HG03442 (cell line): ENCODE data around the gene REM1.
"Not testable (repeated sequence)": the region's sequence is repeated elsewhere in the genome, so short reads cannot be mapped to it uniquely, and the experiment has no call there.

Source experiments
- ATAC-seq: cut with Tn5 transposase; IDR thresholded peaks from one replicate; pipeline ENCODE4 v1.9.1; 2021; ENCODE audit warnings: mild to moderate bottlenecking, moderate library complexity; ENCODE audit not compliant: unreplicated experiment

Gene REM1

DNA sequence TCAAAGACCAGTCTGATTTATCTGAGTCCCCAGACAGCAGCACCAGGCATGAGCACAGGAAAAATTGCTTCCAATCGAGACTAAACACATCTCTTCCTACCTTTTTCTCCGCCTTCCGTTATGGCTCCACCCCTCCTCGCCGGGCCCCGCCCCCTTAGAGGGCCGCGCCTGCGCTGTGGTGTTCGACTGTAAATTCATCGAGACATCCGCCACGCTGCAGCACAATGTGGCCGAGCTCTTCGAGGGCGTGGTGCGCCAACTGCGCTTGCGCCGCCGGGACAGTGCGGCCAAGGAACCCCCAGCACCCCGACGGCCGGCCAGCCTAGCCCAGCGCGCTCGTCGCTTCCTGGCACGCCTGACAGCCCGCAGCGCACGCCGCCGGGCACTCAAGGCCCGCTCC, 8.9 kb downstream of the REM1 start:
- no peak for ATAC-seq

GRCh38 chr20:31485450-31486339, 10.6 kb downstream of the REM1 start:
- ATAC-seq = no peak

DNA sequence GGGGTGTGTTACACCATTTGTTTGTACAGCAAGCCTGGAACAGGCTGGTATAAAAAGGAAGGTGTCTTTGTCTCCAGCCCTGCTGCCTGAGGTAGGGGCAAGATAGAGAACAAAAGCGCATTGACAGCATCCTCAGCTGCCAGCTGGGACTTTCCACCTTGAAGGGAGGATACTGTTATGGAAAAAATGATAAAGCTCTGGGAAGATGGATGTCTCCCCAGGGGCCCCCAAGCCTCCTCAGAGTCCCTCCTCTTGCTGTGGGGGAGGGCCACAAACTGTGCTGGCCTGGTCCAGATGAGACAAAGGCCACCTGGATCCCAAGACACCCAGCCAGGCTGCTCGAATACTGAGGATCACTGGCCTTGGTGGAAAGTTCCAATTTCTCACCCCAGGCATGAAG, 13.0 kb downstream of the REM1 start:
- no peak for ATAC-seq

- no peak for ATAC-seq
Observed at GRCh38 chr20:31489152-31489551, 14.1 kb downstream of the REM1 start.

DNA sequence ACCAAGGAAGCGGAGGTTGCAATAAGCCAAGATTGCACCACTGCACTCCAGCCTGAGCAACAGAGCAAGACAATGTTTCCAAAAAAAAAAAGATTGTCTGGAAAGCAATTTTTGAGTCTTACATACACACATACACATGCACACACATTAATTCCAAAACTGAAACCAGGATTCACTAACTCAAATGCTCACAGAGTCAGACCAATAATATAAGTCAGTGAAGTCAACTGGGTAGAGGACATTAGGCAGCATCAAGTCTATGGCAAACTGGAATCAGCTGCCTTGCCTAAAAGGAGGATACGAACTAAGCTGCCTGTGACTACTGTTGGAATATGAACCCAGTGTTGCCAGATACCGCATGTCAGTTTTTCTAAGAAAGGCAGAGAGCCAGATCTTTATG, 15.7 kb downstream of the REM1 start:
- ATAC-seq = no peak

- ATAC-seq = no peak
Observed at GRCh38 chr20:31494131-31494530, 19.0 kb downstream of the REM1 start.

DNA sequence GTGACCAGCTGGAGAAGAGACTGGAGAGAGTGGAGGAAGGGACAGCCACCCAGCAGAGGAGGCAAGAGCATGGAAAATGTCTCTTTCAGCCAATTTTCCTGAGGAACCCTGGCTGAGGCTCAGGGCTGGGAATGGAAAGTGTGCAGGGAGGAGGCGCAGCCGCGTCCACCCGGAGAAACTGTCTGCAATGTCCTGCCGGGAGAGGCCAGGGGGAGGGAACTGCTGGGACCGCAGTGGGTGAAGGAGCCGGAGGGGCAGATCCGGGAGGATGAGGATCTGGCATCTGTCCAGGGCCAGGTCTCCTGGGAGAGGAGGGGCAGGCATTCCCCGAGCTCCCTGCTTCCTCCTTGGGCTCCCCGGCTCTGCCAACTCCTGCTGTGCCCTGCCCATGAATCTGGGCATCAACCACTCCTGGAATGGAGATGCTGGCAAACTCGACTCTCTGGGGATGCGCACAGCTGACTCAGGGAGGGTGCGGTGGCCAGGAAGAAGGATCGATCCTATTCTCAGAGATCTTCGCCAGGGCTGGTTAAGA, 21.7 kb downstream of the REM1 start:
- no peak for ATAC-seq

- ATAC-seq = no peak
Observed at GRCh38 chr20:31497838-31498540, 22.9 kb downstream of the REM1 start.

- no peak for ATAC-seq
Observed at GRCh38 chr20:31500527-31500926, 25.4 kb downstream of the REM1 start.

DNA sequence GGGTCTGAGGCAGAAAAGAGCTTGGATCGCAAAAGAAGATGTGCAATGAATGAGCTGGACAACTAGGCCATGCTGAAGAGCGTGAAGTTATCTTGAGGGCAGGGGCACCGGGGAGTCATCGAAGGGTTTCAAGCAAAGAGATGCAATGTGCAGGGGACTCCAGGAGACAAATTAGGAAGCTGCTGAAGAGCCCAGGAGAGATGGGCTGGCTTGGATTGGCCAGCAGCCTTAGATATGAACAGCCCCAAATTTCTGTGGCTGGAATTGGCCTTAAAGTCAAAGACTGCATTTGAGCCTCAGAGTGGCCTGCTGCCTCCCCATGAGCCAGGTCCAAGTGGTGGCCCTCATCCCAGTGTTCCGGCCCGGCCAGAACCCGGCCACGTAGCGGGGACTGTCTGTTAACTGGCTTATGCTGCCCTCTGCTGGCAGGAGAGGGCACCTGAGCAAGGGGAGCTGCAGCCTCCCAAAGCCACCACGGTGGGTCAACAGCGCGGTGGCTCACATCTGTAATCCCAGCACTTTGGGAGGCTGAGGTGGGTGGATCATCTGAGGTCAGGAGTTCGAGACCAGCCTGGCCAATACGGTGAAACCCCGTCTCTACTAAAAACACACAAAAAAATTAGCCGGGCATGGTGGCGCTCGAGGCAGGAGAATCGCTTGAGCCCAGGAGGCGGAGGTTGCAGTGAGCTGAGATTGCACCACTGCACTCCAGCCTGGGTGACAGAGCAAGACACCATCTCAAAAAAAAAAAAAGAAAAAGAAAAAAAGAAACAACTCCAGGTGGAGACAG, 28.0 kb downstream of the REM1 start:
- ATAC-seq = peak; percentile 94

DNA sequence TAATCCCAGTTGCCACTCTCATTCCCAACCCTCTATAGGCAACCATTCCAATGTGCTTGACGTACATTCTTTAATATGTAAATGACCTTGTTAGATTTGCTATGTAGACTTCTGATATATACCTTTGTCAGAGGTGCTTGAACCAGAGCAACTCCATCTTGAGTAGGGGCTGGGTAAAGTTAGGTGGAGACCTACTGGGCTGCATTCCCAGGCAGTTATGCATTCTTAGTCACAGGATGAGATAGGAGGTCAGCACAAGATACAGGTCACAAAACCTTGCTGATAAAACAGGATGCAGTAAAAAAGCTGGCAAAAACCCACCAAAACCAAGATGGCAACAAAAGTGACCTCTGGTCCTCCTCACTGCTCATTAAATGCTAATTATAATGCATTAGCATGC, 30.8 kb downstream of the REM1 start:
- no peak for ATAC-seq

- no peak for ATAC-seq
Observed at GRCh38 chr20:31508517-31509244, 33.6 kb downstream of the REM1 start.

- ATAC-seq = peak; percentile 89
Observed at GRCh38 chr20:31514154-31515071, 39.3 kb downstream of the REM1 start, which contains the start of gene HM13. HM13 (plus strand) TSS chr20:31514442; CDS start chr20:31514552, 110 bp downstream.

GRCh38 chr20:31515072-31515774, 40.1 kb downstream of the REM1 start:
- no peak for ATAC-seq

DNA sequence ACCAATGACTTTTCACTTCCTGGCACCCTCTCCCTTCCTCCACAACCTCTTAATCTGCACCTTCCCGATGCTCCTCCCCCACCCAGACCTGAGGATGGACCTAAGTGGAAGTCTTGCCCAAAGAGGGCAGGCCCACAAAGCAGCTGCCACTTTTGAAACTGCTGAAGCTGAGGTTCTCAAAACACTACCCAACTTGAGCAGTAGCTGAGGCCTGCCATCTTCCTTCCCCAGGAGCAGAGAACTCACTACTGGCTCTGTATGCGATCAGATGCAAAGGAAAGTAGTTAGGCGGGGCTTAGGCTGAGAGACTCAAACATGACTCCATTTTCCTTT, 40.7 kb downstream of the REM1 start:
- ATAC-seq = no peak

GRCh38 chr20:31516166-31516565, 41.1 kb downstream of the REM1 start:
- no peak for ATAC-seq

DNA sequence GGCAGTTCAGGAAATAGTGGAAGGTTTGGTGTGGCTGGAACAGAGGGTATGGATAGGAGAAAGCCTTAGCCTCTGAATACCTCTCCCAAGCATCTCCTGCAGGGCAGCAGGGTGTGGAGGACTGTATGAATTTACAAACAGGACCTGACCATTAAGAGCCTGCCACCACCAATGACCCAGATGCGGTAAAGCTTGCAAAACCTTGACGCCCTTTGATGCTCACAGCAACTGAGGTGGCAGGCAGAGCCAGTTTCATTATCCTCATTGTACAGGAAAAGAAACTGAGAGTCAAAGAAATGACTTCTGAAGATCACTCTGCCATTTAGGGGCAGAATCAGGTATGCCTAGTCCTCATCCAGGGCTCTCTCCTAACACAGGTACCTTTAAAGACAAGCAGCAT, 41.6 kb downstream of the REM1 start:
- no peak for ATAC-seq

- no peak for ATAC-seq
Observed at GRCh38 chr20:31517373-31517772, 42.3 kb downstream of the REM1 start.

- not testable (repeated sequence) for ATAC-seq
Observed at GRCh38 chr20:31521267-31521666, 46.2 kb downstream of the REM1 start.
